Body of pancreas (tissue), 4 donors: Measurements from ENCODE around the gene MTERF4. TPM values are rescaled to one million over a fixed set of nuclear protein-coding genes. Genes with fewer than 3 reads are reported as not detected.

ENCODE experiments used
- ATAC-seq: fragments of 150-250 bp; one replicate; pipeline ENCODE4 v1.9.1; 2016
- DNase-seq, 4 donors: peaks; one replicate each; pipeline ENCODE4 v3.0.0-alpha.2; 2019
- H3K27ac ChIP-seq, 4 donors: fragments of 200-600 bp; sonication (generic); 1 replicate in 3 of 4; 2 replicates in 1 of 4; pipeline versions ENCODE4 v1.5.1 to v1.6.1; 2016 to 2019; ENCODE audit warnings: mild to moderate bottlenecking in 1 of 4, mixed read lengths in 1 of 4, moderate library complexity in 1 of 4
- H3K27me3 ChIP-seq, 2 donors: fragments of 200-600 bp; sonication (generic); one replicate each; pipeline ENCODE4 v1.6.0; 2016; ENCODE audit warnings: mild to moderate bottlenecking in 1 of 2
- H3K36me3 ChIP-seq, 2 donors: fragments of 200-600 bp; sonication (generic); replicated peaks in 1 of 2; 2 replicates each; pipeline ENCODE4 v1.5.1; 2016; ENCODE audit warnings: low read depth in 2 of 2; ENCODE audit not compliant: insufficient read depth in 1 of 2
- H3K4me1 ChIP-seq: fragments of 200-600 bp; sonication (generic); one replicate; pipeline ENCODE4 v1.6.0; 2016
- H3K4me3 ChIP-seq, 2 donors: fragments of 200-600 bp; sonication (generic); 1 replicate in 1 of 2; 2 replicates in 1 of 2; pipeline ENCODE4 v1.5.1; 2016 to 2019
- H3K9me3 ChIP-seq, 3 donors: fragments of 200-600 bp; sonication (generic); 1 replicate in 2 of 3; 2 replicates in 1 of 3; pipeline ENCODE4 v1.5.1; 2016
- CTCF ChIP-seq, 7 experiments: fragments of 450-650 bp in 4 of 7; fragments of 200-600 bp in 3 of 7; sonication (generic) in 3 of 7; IDR thresholded peaks; one replicate each; pipeline ENCODE4 v1.5.1; 2016 to 2019; ENCODE audit warnings: antibody characterized with exemption in 7 of 7
- POLR2A ChIP-seq, 3 donors: fragments of 450-650 bp; IDR thresholded peaks; one replicate each; pipeline ENCODE4 v1.6.1; 2016; ENCODE audit warnings: antibody characterized with exemption in 3 of 3, mild to moderate bottlenecking in 2 of 3
- WGBS, 2 donors: methylation state at CpG; one replicate each; pipeline ENCODE4 v1.1.5; 2017; 5-methylcytosine and 5-hydroxymethylcytosine counted together
- intact Hi-C: fragments of 100-400 bp; cut with DNase I; formaldehyde crosslinking; loops from one replicate; pipeline ENCODE4 v1.15.1; 2023
- total RNA-seq, 2 donors: library from RNA; depleted of rRNA; stranded (reverse); fragments of >200 nt; gene quantifications; one replicate each; pipeline ENCODE4 v1.1.0, GENCODE V29; 2016

Gene MTERF4
- total RNA-seq, 2 donors from 2014 or later, result 17.1 to 39.2 TPM

GRCh38 chr2:241139531-241140444 lies 37.7 kb upstream of the MTERF4 start:
- no peaks in the 10 kb centered on the region for H3K4me1 ChIP-seq
- 94% methylated on average over 8 to 24 of the region's 24 CpGs for WGBS, 2 donors
- no peak overlapping the region for H3K4me3 ChIP-seq
- no peak overlapping the region for H3K27ac ChIP-seq
- no peaks in the 10 kb centered on the region for H3K27me3 ChIP-seq
- ATAC-seq (no peak), DNase-seq (no peak)
- H3K36me3 ChIP-seq, result peaks cover 0 to 5% of the 10 kb centered on the region in 2 donors
- no peaks in the 10 kb centered on the region for H3K9me3 ChIP-seq
- intact Hi-C loops, result no loop called here
- TF ChIP-seq POLR2A (IDR thresholded peaks at IDR 0.05) (no peak), CTCF (IDR thresholded peaks at IDR 0.05) (no peak)

GRCh38 chr2:241138471-241138870 lies 36.4 kb upstream of the MTERF4 start:
- H3K27me3 ChIP-seq, result no peaks in the 10 kb centered on the region
- intact Hi-C loops, result no loop called here
- H3K27ac ChIP-seq, result no peak overlapping the region
- TF ChIP-seq CTCF (IDR thresholded peaks at IDR 0.05) (no peak), POLR2A (IDR thresholded peaks at IDR 0.05) (no peak)
- no peak overlapping the region for H3K4me3 ChIP-seq
- ATAC-seq (no peak), DNase-seq (no peak)
- H3K4me1 ChIP-seq, result no peaks in the 10 kb centered on the region
- H3K9me3 ChIP-seq, result no peaks in the 10 kb centered on the region
- peaks cover 0 to 5% of the 10 kb centered on the region in 2 donors for H3K36me3 ChIP-seq
- WGBS, 2 donors, result 94 to 96% methylated on average over 14 to 16 of the region's 16 CpGs

- ATAC-seq (no peak), DNase-seq (no peak)
- no peaks in the 10 kb centered on the region for H3K4me1 ChIP-seq
- no peak overlapping the region for H3K4me3 ChIP-seq
- no peak for TF ChIP-seq CTCF (IDR thresholded peaks at IDR 0.05)
- no peak for TF ChIP-seq POLR2A (IDR thresholded peaks at IDR 0.05)
- intact Hi-C loops, result no loop called here
- WGBS, 2 donors, result 90 to 92% methylated on average over 15 to 22 of the region's 24 CpGs
- H3K27ac ChIP-seq, result no peak overlapping the region
- no peaks in the 10 kb centered on the region for H3K27me3 ChIP-seq
- H3K36me3 ChIP-seq, result peaks cover 0 to 5% of the 10 kb centered on the region in 2 donors
- no peaks in the 10 kb centered on the region for H3K9me3 ChIP-seq
Observed at GRCh38 chr2:241137276-241138190, 35.4 kb upstream of the MTERF4 start.

- intact Hi-C loops, result no loop called here
- H3K27ac ChIP-seq, result no peak overlapping the region
- TF ChIP-seq POLR2A (IDR thresholded peaks at IDR 0.05) (no peak), CTCF (IDR thresholded peaks at IDR 0.05) (no peak)
- peaks cover 0 to 5% of the 10 kb centered on the region in 2 donors for H3K36me3 ChIP-seq
- H3K27me3 ChIP-seq, result no peaks in the 10 kb centered on the region
- H3K9me3 ChIP-seq, result no peaks in the 10 kb centered on the region
- ATAC-seq (no peak), DNase-seq (no peak)
- 89 to 96% methylated on average over 13 to 15 of the region's 25 CpGs for WGBS, 2 donors
- no peaks in the 10 kb centered on the region for H3K4me1 ChIP-seq
- H3K4me3 ChIP-seq, result no peak overlapping the region
Observed at GRCh38 chr2:241136661-241137260, 34.7 kb upstream of the MTERF4 start.
